ENCODE results near the gene PTPRN2. TPM values are rescaled to one million over a fixed set of nuclear protein-coding genes. Genes with fewer than 3 reads are reported as not detected.

PTPRN2 gene
- total RNA-seq, 1 experiment from 2014 or later: not detected

DNA sequence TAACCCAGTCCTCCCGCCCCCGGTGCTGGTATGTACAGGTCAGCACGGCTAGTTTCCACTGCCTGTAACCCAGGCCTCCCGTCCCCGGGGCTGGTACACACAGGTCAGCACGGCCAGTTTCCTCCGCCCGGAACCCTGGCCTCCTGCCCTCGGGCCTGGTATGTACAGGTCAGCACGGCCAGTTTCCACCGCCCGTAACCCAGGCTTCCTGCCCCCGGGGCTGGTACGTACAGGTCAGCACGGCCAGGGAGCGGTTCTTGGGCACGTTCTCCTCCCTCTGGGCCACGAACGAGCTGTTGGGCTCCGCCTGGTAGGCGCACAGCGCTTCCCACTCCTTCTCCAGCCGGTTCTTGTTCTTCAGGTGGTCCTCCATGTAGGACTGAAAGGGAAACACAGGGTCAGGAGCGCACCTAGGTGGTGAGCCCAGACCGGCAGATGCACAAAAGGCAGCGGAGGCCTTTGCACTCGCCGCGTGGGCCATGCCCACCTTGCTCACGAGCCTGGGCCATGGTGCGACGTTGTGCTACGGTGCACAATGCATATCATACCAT lies 966.4 kb downstream of the PTPRN2 start:
- Histone ChIP-seq H3F3A (ENCODE audit: insufficient read depth, low read depth) (no peaks in the 10 kb centered on the region), H3K27ac (no peak overlapping the region), H3K4me1 (replicated peaks; ENCODE audit: insufficient read depth) (no peaks in the 10 kb centered on the region), H4K20me1 (ENCODE audit: insufficient read depth) (0 out of 2 replicates have a peak, but pooled peaks cover 3% of the 10 kb centered on the region), H3K9me3 (ENCODE audit: insufficient read depth, low read depth) (no peaks in the 10 kb centered on the region), H3K27me3 (ENCODE audit: insufficient read depth, low read depth) (peaks cover 100% of the 10 kb centered on the region), H3K4me2 (no peak overlapping the region), H3K9me2 (ENCODE audit: insufficient read depth) (no peaks in the 10 kb centered on the region), H3K36me3 (ENCODE audit: low read depth) (no peaks in the 10 kb centered on the region), H3K4me3 (no peak overlapping the region), H2AFZ (no peak overlapping the region), H3K79me2 (ENCODE audit: low read depth) (no peaks in the 10 kb centered on the region)
- BruUV-seq (replicated peaks): no TSS peak
- DNase-seq: no peak
- TF ChIP-seq EZH2 (IDR thresholded peaks at IDR 0.05; ENCODE audit: low read depth): no peak
- TF ChIP-seq, protein P1, sequence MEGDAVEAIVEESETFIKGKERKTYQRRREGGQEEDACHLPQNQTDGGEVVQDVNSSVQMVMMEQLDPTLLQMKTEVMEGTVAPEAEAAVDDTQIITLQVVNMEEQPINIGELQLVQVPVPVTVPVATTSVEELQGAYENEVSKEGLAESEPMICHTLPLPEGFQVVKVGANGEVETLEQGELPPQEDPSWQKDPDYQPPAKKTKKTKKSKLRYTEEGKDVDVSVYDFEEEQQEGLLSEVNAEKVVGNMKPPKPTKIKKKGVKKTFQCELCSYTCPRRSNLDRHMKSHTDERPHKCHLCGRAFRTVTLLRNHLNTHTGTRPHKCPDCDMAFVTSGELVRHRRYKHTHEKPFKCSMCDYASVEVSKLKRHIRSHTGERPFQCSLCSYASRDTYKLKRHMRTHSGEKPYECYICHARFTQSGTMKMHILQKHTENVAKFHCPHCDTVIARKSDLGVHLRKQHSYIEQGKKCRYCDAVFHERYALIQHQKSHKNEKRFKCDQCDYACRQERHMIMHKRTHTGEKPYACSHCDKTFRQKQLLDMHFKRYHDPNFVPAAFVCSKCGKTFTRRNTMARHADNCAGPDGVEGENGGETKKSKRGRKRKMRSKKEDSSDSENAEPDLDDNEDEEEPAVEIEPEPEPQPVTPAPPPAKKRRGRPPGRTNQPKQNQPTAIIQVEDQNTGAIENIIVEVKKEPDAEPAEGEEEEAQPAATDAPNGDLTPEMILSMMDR (conservative IDR thresholded peaks at IDR 0.05): no peak
- ChIA-PET POLR2A (ENCODE audit: unreplicated experiment) (no interaction called here), CTCF (no interaction called here)
- intact Hi-C loops (cut with micrococcal nuclease; ENCODE audit: unreplicated experiment): no loop called here

DNA sequence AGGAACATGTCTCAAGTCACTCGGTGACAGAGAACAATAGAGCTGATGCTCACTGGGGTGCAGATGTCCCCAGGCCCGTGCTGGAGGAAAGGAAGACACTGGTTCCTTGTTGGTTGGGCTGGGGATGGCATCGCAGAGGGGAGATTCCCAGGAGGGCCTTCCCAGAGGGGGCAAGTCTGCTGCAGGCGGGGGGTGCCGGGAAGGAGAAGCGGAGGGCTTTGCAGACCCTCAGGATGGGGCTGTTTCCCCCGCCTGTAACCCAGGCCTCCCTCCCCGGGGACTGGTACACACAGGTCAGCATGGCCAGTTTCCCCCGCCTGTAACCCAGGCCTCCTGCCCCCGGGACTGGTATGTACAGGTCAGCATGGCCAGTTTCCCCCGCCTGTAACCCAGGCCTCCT lies 967.0 kb downstream of the PTPRN2 start:
- TF ChIP-seq EZH2 (IDR thresholded peaks at IDR 0.05; ENCODE audit: low read depth): no peak
- TF ChIP-seq, protein P1 (conservative IDR thresholded peaks at IDR 0.05): no peak
- no peaks in the 10 kb centered on the region for H3K9me2 ChIP-seq (ENCODE audit: insufficient read depth)
- no peak overlapping the region for H3K4me3 ChIP-seq
- no peak overlapping the region for H3K27ac ChIP-seq
- CTCF ChIA-PET: no interaction called here
- no peaks in the 10 kb centered on the region for H3K9me3 ChIP-seq (ENCODE audit: insufficient read depth, low read depth)
- no peak overlapping the region for H3K4me2 ChIP-seq
- POLR2A ChIA-PET (ENCODE audit: unreplicated experiment): no interaction called here
- 0 out of 2 replicates have a peak, but pooled peaks cover 3% of the 10 kb centered on the region for H4K20me1 ChIP-seq (ENCODE audit: insufficient read depth)
- no peaks in the 10 kb centered on the region for H3K79me2 ChIP-seq (ENCODE audit: low read depth)
- H3F3A ChIP-seq (ENCODE audit: insufficient read depth, low read depth): no peaks in the 10 kb centered on the region
- H2AFZ ChIP-seq: no peak overlapping the region
- peaks cover 100% of the 10 kb centered on the region for H3K27me3 ChIP-seq (ENCODE audit: insufficient read depth, low read depth)
- H3K36me3 ChIP-seq (ENCODE audit: low read depth): no peaks in the 10 kb centered on the region
- DNase-seq: no peak
- no TSS peak for BruUV-seq (replicated peaks)
- H3K4me1 ChIP-seq (replicated peaks; ENCODE audit: insufficient read depth): no peaks in the 10 kb centered on the region
- intact Hi-C loops (cut with micrococcal nuclease; ENCODE audit: unreplicated experiment): no loop called here

DNA sequence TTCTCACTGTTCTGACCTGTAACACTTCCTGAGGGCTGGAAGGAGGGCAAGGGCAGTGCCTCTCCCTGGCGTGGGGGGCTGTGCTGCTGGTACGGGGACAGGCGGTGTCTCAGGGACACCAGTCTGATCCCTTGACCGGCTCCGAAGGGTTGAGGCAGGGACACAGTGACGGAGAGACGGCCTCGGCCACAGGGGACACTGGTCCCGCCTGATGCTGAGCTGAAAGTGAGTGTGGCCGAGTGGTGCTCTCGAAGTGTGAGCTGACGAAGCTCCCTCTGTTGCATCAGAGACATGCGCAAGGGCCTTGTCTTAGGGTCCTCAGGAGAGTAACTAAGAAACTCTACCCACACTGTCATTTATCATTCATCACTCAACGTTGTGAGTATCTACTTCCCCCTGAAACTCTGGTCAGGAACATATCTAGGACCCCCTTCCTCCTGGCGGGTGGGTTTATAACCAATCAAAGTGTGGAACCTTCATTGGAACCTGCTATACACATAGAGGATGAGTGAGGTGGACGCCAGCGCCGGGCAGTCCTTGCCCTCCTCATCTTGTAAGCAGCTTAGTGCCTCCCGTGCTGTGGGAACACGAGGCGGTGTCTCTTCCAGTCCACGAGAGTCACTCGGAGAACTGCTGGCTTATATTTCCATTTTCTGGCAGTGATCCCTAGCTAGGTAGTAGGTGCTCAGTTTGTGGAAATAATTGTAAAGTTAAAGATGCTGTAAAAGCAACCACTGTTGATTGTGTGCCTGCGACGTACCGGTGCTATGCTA lies 967.7 kb downstream of the PTPRN2 start:
- no peaks in the 10 kb centered on the region for H3K9me3 ChIP-seq (ENCODE audit: insufficient read depth, low read depth)
- H3K27me3 ChIP-seq (ENCODE audit: insufficient read depth, low read depth): peaks cover 100% of the 10 kb centered on the region
- no peaks in the 10 kb centered on the region for H3K36me3 ChIP-seq (ENCODE audit: low read depth)
- H4K20me1 ChIP-seq (ENCODE audit: insufficient read depth): 0 out of 2 replicates have a peak, but pooled peaks cover 3% of the 10 kb centered on the region
- intact Hi-C loops (cut with micrococcal nuclease; ENCODE audit: unreplicated experiment): no loop called here
- no peaks in the 10 kb centered on the region for H3F3A ChIP-seq (ENCODE audit: insufficient read depth, low read depth)
- no peak overlapping the region for H3K27ac ChIP-seq
- ChIA-PET CTCF (interaction anchor here (0.6 kb wide), 1 partner anchor 1372 kb away, joined by 4 read pairs; no protein-coding TSS in a partner anchor), POLR2A (ENCODE audit: unreplicated experiment) (no interaction called here)
- DNase-seq: no peak
- H3K9me2 ChIP-seq (ENCODE audit: insufficient read depth): no peaks in the 10 kb centered on the region
- TF ChIP-seq, protein P1 (conservative IDR thresholded peaks at IDR 0.05): no peak
- TF ChIP-seq EZH2 (IDR thresholded peaks at IDR 0.05; ENCODE audit: low read depth): no peak
- H3K4me3 ChIP-seq: no peak overlapping the region
- H3K4me1 ChIP-seq (replicated peaks; ENCODE audit: insufficient read depth): no peaks in the 10 kb centered on the region
- no peak overlapping the region for H3K4me2 ChIP-seq
- H3K79me2 ChIP-seq (ENCODE audit: low read depth): no peaks in the 10 kb centered on the region
- H2AFZ ChIP-seq: no peak overlapping the region
- BruUV-seq (replicated peaks): no TSS peak

All from PC-9 (cell line).